NCI-H187 (cell line): Measurements from ENCODE around the gene FAM135A.
"Not testable (repeated sequence)": the region's sequence is repeated elsewhere in the genome, so short reads cannot be mapped to it uniquely, and the experiment has no call there.

ENCODE experiments used
- DNase-seq, 2 experiments: peaks; one replicate each; lab custom pipeline; 2025; lab: John Stamatoyannopoulos, UW

Gene FAM135A

GRCh38 chr6:70396796-70397729, 16.2 kb upstream of the FAM135A start:
- no peak for DNase-seq

GRCh38 chr6:70398783-70399728, 14.3 kb upstream of the FAM135A start:
- DNase-seq, result no peak

DNA sequence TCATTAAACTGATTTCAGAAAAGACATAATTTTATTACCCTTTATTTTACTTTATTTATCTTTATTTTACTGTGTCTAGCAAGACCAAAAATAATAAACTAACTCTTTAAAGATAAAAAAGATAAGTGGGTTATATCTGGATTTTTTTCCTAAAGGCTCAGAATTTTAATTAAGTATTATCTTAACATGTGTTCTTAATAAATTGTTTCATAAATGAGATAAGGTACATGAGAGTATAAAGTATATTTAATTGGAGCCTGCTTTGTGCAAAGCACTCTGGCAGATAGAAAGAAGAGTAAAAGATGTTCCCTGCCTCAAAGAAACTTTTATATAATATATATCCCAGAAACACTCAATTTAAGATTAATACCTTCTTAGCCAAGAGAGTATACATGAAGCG, 8.7 kb upstream of the FAM135A start:
- no peak for DNase-seq

- no peak for DNase-seq
Measured at GRCh38 chr6:70409216-70409615, 4.1 kb upstream of the FAM135A start.

GRCh38 chr6:70411542-70412251, 1.6 kb upstream of the FAM135A start:
- no peak for DNase-seq

- DNase-seq, result no peak
Measured at GRCh38 chr6:70412252-70413113, 825 bp upstream of the FAM135A start.

DNA sequence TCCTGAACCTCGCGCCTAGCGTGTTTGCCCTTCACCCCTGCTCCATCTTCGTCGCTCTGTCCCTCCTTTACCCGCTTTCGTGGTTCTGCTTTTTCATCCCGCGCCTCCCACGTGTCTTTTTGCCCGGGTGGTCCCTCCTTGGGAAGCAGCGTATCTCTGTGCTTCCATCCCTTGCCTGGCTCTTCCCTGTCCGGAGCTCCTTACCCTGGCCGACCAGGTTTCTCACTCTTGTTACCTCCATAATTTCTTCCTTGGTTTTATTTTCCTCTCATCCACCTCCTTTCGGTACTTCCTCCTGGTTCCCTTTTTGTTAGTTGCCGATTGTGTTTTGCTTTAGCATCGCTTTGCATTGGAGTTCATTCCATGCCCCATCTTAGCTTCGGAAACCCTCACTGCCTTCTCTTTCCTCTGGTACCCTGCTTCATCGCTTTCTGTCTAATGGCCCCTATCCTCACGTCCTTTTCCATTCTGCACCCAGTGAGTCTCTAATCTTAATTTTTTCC, 735 bp downstream of the FAM135A start:
- DNase-seq, result no peak

DNA sequence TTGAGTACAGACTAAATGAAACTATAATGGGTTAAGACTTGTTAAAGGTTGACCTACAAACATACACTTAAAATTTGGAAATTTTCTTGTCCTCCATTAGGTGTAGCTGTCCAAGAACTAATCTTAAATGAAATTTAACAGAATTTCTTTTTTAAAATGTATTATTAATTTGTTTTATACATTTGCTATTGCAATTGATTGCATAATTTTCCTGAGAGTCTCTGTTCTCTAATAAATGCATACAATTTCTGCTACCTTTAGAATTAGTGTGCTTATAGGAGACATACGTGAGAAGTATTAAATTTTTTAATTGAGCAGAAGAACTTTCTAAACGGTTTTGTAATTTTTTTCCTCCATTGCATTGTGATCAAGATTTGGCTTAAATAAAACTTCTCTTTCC, 1.5 kb downstream of the FAM135A start:
- no peak for DNase-seq

- no peak for DNase-seq
Measured at GRCh38 chr6:70415247-70415646, 1.9 kb downstream of the FAM135A start.

GRCh38 chr6:70415660-70416059, 2.4 kb downstream of the FAM135A start:
- no peak for DNase-seq

GRCh38 chr6:70421509-70421908, 8.2 kb downstream of the FAM135A start:
- DNase-seq, result no peak

GRCh38 chr6:70423189-70424134, 10.2 kb downstream of the FAM135A start:
- no peak for DNase-seq

- DNase-seq, result no peak
Measured at GRCh38 chr6:70424291-70424690, 11.0 kb downstream of the FAM135A start.

GRCh38 chr6:70436320-70436719, 23.0 kb downstream of the FAM135A start:
- no peak for DNase-seq

- DNase-seq, result no peak
Measured at GRCh38 chr6:70445001-70445400, 31.7 kb downstream of the FAM135A start.

DNA sequence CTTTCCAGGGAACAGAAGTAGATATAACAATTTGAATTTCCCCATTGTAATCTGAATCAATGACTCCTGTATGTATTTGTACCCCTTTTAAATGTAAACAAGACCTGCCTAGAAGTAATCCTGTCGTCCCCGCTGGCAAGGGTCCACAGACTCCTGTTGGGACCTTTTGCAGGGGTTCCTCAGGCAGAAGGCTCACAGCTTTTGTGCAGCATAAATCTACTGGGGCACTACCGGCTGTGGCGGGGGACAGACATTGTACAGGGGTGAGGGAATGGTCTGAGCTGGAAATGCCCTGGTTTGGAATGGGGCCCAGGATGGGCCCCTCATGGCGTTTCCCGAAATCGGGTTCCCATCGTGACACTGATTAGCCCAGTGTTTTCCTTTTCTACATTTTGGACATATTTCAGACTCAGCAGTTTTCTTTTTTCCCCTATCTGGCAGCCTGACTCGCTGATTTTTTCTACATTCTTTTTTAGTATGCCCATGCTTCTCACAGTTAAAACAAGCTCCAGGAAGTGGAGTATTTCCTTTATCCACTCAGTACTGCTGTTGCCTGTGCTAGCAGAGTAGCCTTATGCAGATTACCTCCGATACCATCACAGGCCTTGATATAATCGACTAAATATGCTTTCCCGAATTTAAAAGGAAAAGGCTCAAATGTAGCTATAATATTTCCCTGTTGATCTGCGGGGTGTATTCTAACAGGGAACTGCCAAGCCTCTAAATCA, 34.2 kb downstream of the FAM135A start:
- not testable (repeated sequence) for DNase-seq

DNA sequence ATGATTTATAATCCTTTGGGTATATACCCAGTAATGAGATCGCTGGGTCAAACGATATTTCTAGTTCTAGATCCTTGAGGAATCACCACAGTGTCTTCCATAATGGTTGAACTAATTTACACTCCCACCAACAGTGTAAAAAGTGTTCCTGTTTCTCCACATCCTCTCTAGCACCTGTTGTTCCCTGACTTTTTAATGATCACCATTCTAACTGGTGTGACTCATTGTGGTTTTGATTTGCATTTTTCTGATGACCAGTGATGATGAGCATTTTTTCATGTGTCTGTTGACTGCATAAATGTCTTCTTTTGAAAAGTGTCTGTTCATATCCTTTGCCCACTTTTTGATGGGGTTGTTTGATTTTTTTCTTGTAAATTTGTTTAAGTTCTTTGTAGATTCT, 40.6 kb downstream of the FAM135A start:
- DNase-seq, result not testable (repeated sequence)

DNA sequence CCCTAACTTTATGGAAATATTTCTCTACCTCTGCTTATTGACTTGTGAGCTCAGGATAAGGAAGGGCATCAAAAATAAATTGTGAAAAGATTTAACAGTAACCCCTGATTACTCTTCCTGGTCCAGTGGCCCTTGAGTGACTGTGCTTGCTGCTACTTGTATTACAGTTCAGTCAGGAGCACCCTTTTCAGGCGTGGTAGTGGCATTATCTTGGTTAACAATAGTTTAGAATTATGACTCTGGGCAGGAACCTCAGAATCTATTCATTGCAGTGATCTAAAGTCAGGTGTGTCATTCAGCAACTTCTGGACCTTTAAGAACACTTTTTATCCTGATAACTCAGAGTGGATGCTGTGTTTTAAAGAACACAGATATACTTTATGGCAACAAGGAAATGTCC, 43.4 kb downstream of the FAM135A start:
- DNase-seq, result no peak

DNA sequence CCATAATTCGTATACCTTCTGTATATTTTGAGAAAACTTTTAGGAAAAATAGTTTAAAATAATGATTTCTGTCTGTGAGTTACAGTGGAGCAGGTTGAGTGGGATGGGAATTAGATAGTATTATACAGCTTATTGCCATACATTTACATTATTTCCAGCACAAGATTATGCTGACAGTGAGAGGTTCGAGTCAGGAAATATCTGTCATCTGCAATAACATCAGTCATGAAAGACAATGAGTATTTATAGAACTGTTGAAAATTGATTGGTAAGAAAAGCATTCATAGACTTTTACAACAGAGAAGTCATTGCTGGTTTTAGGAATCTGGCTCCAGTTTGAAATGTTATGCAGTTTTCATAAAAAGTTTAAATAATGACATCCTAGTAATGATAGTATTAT, 45.9 kb downstream of the FAM135A start:
- DNase-seq, result no peak
